ENCODE measurements around the gene EIF4E1B.
"Not testable (repeated sequence)": the region's sequence is repeated elsewhere in the genome, so short reads cannot be mapped to it uniquely, and the experiment has no call there.

The EIF4E1B gene, protein sequence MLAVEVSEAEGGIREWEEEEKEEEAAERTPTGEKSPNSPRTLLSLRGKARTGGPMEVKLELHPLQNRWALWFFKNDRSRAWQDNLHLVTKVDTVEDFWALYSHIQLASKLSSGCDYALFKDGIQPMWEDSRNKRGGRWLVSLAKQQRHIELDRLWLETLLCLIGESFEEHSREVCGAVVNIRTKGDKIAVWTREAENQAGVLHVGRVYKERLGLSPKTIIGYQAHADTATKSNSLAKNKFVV

DNA sequence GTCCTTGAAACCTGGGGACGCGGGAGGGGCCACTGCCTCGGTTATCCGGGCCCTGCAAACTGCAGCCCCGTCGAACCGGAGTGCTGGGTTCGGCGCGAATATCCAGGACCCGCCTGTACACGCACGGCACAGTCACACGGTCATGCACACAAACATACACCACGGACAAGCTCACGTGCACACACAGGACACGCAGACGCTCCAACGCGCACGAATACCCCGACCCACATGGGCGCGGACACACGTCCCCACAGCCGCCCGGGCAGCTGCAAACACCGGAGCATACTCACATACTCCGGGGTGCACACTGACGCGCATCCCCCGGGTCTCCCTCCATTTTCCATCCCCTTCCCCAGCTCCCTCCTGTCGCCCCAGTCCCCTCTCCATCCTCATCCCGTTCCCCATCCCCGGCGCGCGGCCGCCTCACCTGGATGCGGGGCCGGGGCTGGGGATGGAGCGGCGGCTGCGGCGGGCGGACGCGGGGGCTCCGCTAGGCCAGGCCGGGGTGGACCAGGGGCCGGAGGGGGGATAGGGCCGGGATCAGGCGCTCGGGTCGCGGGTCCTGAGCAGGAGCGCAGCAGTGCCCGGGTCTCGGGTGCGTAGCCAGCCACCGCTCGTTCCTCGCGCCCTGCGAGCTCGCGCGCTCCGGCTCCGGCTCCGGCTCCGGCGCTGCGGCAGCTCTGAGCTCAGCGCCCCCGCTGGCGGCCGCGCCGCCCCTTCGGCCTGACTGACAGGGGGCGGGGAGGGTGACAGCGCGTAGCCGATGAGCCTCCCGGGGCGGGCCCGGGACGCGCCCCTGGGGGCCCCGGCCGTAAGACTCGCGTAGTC lies at the start of gene EIF4E1B, which contains the start of gene SNCB:
EIF4E1B (plus strand) TSS at position 823 of the 828 bp plus-strand sequence. CDS start 12,113 bp downstream, outside the sequence.
SNCB (minus strand) TSS at position 682 of the 828 bp plus-strand sequence. CDS start 880 bp downstream, outside the sequence.
- no peak for DNase-seq (ENCODE audit: low read depth)

GRCh38 chr5:176581361-176581760 lies 49.1 kb upstream of the EIF4E1B start:
- no peak for DNase-seq (ENCODE audit: low read depth)

- DNase-seq (ENCODE audit: low read depth): no peak
Observed at GRCh38 chr5:176583076-176583475, 47.4 kb upstream of the EIF4E1B start.

DNA sequence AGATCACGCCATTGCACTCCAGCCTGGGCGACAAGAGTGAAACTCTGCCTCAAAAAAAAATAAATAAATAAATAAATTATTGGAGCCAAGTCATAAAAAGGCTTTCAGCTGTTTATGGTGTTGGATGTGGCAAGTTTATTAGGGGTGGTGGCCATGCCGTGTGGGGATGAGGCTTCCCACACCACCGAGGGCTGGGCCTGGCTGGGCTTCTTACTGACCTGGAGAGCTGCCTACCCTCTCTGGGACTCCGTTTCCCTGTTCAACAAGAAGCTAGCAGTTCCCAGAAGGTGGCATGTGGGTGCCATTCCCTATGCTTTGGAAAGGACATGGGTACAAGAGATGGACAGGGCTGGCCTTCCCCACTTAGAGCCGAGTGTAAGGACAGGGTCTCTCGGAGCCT lies 43.1 kb upstream of the EIF4E1B start:
- DNase-seq (ENCODE audit: low read depth): no peak

DNA sequence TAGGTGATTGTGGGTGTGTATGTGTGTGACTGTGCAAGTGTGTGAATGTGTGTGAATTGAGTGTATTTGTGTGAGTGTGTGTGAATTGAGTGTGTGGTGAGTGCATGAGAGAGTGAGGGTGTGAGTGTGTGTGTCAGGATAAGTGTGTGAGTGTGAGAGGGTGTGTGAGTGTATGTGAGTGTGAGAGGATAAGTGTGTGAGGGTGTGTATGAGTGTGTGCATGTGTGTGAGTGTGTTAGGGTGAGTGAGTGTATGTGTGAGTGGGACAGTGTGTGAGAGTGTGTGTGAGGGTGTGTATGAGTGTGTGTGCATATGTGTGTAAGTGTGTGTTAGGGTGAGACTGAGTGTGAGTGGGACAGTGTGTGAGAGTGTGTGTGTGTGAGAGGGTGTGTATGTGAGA lies 42.2 kb upstream of the EIF4E1B start:
- DNase-seq (ENCODE audit: low read depth): no peak

DNA sequence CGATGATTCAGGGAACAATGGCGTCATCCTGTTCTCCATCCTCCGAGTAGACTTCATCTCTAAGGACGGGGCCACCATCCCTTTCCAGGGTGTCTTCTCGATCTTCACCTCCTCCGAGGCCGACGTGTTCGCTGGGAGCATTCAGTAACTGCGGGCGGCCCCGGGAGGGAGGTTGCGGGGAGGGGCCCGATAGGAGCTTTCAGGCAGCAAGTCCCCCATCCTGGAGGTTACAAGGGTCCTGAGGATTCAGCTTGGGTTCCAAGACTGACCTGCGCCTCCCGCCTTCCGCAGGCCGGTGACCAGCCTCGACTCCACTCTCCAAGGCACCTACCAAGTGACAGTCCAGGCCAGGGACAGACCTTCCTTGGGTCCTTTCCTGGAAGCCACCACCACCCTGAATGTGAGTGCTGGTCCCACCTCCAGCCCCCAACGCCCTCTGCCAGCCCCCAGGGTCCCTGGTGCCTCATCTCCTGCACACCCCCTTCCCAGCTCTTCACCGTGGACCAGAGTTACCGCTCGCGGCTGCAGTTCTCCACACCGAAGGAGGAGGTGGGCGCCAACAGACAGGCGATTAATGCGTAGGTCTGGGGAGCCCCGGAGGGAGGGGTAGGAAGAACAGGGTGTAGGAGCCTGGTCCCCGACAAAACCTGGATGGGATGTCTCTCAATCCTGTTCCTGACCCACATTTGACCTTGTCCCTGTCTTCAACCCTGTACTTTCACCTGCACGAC lies 41.3 kb upstream of the EIF4E1B start:
- no peak for DNase-seq (ENCODE audit: low read depth)

DNA sequence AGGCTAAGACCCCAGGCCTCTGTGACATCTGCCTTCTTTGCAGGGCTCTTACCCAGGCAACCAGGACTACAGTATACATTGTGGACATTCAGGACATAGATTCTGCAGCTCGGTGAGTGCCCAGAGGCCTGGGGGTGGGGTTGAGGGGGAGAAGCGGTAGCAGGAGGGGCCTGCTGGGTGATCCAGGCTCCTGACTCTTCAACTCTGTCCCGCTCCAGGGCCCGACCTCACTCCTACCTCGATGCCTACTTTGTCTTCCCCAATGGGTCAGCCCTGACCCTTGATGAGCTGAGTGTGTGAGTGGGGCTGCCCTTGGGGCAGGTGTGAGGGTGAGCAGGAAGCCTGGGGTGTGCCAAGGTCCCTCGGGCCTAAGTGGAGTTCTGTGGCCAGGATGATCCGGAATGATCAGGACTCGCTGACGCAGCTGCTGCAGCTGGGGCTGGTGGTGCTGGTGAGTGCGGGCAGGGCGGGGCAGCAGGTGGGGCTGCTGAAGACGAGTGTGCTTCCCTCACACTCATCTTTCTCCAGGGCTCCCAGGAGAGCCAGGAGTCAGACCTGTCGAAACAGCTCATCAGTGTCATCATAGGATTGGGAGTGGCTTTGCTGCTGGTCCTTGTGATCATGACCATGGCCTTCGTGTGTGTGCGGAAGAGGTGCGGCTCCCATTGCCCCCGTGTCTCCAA lies 40.3 kb upstream of the EIF4E1B start:
- no peak for DNase-seq (ENCODE audit: low read depth)

DNA sequence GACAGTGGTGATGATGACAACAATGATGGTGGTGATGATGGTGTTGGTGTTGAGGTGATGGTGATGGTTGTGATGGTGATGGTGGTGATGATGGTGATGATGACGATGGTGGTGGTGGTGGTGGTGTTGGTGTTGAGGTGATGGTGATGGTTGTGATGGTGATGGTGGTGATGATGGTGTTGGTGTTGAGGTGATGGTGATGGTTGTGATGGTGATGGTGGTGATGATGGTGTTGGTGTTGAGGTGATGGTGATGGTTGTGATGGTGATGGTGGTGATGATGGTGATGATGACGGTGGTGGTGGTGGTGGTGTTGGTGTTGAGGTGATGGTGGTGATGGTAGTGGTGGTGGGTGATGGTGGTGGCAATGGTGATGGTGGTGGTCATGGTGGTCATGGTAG lies 38.8 kb upstream of the EIF4E1B start:
- DNase-seq (ENCODE audit: low read depth): not testable (repeated sequence)

DNA sequence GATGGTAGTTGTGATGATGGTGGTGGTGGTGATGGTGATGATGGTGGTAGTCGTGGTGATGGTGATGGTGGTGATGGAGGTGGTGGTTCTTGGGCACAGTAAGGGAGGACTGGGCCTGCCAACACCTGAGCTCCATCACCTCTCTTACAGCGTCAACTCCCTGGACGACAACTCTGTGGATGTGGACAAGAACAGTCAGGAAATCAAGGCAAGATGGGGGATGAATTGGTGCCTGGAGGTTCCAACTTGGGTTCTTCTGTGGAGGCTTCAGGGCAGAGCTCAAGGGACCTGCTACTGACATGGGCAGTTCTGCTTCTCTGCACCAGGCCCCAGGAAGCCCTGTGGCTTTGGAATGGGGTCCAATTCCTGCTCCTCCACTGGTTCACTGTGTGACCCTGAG lies 37.9 kb upstream of the EIF4E1B start:
- DNase-seq (ENCODE audit: low read depth): no peak

DNA sequence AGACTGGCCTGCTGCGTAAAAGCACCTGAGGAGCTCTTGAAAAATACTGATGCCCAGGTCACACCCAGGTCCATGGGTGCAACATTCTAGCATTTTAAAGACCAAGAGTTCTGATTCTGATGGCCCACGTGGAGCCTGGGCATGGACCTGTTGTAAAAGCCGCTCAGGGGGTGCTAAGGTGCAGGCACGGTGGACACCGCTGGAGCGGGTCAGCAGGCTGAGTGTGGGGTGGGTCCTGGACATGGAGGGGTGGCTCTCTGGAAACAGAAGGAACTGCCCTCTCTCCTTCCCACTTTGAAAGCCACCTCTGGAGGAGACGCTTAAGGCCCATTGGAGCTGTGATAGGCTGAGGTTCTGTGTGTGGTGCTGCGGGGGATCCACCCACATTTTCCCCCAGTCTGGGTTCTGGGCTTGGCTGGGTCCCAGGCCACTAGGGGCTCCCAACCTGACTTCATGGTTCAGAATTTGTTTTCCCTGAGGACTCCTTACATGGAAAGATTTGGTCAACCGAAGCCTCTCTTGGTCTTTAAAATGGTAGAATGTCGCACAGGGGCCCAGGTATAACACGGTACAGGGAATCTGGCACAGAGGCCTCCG lies 37.1 kb upstream of the EIF4E1B start:
- DNase-seq (ENCODE audit: low read depth): no peak

DNA sequence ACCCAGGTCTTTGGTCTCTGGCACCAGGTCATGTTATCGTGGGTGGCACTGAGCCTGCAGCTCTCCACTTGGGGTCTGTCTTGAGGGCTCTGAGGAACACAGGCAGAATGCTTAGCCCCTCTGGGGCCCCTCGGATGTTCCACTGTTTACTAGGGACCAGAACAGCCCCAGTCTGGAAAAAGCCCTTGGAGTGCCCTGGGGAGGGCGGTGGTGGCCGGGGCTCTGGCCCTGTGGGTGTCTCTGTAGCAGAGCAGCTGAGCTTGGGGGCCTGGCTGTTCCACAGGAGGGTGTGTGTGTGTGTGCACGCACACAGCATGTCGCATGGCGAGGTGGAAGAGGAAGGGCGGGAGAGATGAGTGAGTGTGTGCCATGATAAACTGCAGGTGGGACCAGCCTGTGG lies 35.9 kb upstream of the EIF4E1B start:
- no peak for DNase-seq (ENCODE audit: low read depth)

- DNase-seq (ENCODE audit: low read depth): no peak
Observed at GRCh38 chr5:176595386-176595943, 35.0 kb upstream of the EIF4E1B start.

GRCh38 chr5:176596069-176596644 lies 34.3 kb upstream of the EIF4E1B start:
- no peak for DNase-seq (ENCODE audit: low read depth)

DNA sequence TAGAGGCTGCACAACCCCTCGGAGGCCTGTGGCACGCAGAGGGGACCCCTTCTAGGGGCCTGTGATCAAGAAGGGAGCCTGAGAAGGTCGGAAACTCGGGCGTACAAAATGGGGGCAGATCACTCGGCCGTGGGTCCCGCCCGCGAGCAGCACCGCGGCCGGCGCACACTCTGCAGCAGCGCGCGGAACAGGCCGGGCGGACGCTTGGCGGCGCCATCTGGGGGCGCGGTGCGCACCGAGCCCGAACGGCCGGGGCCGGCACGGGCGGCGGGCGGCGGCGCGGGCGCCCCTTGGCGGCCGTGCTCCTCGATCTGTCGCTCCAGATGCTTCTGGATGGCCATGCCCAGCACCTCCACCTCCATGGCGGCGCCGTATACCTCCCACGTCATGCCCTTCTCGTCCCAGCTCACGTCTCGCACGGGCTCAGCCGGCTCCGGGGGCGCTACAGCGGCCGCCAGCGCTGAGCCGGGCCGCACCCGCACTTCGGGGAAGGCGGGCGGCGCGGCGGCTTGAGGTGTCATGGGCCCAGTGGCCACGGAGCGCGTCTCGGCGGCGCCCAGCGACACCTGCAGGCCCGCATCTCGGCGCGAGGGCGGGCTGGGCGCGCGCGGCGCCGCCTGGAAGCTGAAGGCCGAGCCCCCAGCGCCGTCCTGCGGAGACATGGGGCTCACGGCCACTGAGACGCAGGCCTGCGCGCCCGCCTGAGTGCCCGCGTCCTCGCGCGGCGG lies 33.6 kb upstream of the EIF4E1B start:
- DNase-seq (ENCODE audit: low read depth): peak; percentile 44

- DNase-seq (ENCODE audit: low read depth): no peak
Observed at GRCh38 chr5:176597417-176598389, 32.8 kb upstream of the EIF4E1B start.

- DNase-seq (ENCODE audit: low read depth): not testable (repeated sequence)
Observed at GRCh38 chr5:176599749-176600430, 30.6 kb upstream of the EIF4E1B start.

DNA sequence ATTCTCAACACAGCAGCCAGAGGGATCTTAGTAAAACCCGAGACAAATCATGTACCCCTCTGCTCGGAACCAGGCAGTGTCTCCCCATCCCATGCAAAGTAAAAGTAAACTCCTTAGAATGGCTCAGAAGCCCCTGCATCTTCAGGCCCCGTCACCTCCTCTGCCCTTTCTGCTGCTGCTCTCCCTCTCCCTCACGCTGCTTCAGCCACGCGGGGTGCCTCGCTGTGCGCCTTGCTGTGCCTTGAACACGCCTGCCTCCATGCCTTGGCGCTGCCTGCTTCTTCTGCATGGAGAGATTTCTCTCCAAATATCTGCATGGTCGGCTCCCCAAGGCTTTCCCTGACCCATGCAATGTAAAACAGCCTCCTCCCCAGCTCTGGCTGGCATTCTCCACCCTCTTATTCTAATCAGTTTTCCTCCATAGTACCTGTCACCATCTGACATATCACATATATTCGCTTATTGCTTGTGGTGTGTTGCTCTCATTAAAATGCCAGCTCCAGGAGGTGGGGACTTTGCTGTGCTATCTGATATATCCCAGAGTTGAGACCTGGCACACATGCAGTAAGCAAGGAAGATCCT lies 28.5 kb upstream of the EIF4E1B start:
- DNase-seq (ENCODE audit: low read depth): no peak

- DNase-seq (ENCODE audit: low read depth): no peak
Observed at GRCh38 chr5:176603091-176603490, 27.4 kb upstream of the EIF4E1B start.
